SK-N-MC (cell line): Measurements from ENCODE around the gene TMEM236.

ENCODE experiments used
- EZH2 ChIP-seq: fragments of 200-600 bp; sonication (generic); IDR thresholded peaks from one replicate; pipeline ENCODE4 v1.6.1; 2017; ENCODE audit warnings: antibody characterized with exemption
- POLR2AphosphoS5 ChIP-seq: IDR thresholded peaks from 2 replicates; pipeline ENCODE4 v1.6.1; 2012; ENCODE audit warnings: mild to moderate bottlenecking, low read depth, low read length, borderline replicate concordance

- TF ChIP-seq POLR2AphosphoS5 (no peak), EZH2 (no peak)
Measured at GRCh38 chr10:17764142-17764541, 12.1 kb downstream of the TMEM236 start.
